Germinal center (tissue), 1 donor: ENCODE results near the gene DDX4.

Experiments
- DNase-seq: peaks from one replicate; pipeline ENCODE4 v3.0.0; 2012; ENCODE audit warnings: mixed read lengths, low spot score

DDX4 gene

GRCh38 chr5:55823151-55823796 is 85.4 kb downstream of the DDX4 start:
- DNase-seq = no peak

GRCh38 chr5:55829956-55830355 is 92.1 kb downstream of the DDX4 start:
- no peak for DNase-seq

GRCh38 chr5:55832446-55832845 is 94.6 kb downstream of the DDX4 start:
- DNase-seq = no peak

- no peak for DNase-seq
Measured at GRCh38 chr5:55836191-55836590, 98.3 kb downstream of the DDX4 start.

- no peak for DNase-seq
Measured at GRCh38 chr5:55841976-55842375, 104.1 kb downstream of the DDX4 start.

GRCh38 chr5:55847837-55848236 is 110.0 kb downstream of the DDX4 start:
- DNase-seq = no peak

GRCh38 chr5:55848783-55849182 is 110.9 kb downstream of the DDX4 start:
- no peak for DNase-seq

- DNase-seq = no peak
Measured at GRCh38 chr5:55850839-55851674, 113.2 kb downstream of the DDX4 start, which contains the start of gene IL31RA. TSS of gene IL31RA (plus strand) at chr5:55851357. CDS start at chr5:55851571, 214 bp downstream.

GRCh38 chr5:55851675-55851979 is 113.8 kb downstream of the DDX4 start:
- no peak for DNase-seq

GRCh38 chr5:55852503-55852902 is 114.6 kb downstream of the DDX4 start:
- DNase-seq = no peak

- no peak for DNase-seq
Measured at GRCh38 chr5:55853041-55853670, 115.3 kb downstream of the DDX4 start.

- DNase-seq = no peak
Measured at GRCh38 chr5:55853818-55854217, 116.0 kb downstream of the DDX4 start.

- DNase-seq = no peak
Measured at GRCh38 chr5:55855509-55855908, 117.6 kb downstream of the DDX4 start.

GRCh38 chr5:55856516-55857246 is 118.8 kb downstream of the DDX4 start:
- no peak for DNase-seq

GRCh38 chr5:55857247-55857640 is 119.4 kb downstream of the DDX4 start:
- DNase-seq = no peak

- DNase-seq = no peak
Measured at GRCh38 chr5:55858104-55858503, 120.2 kb downstream of the DDX4 start.

- no peak for DNase-seq
Measured at GRCh38 chr5:55860288-55860687, 122.4 kb downstream of the DDX4 start.

- DNase-seq = no peak
Measured at GRCh38 chr5:55860709-55861108, 122.8 kb downstream of the DDX4 start.

GRCh38 chr5:55864606-55865541 is 127.0 kb downstream of the DDX4 start:
- DNase-seq = no peak

GRCh38 chr5:55865831-55866230 is 128.0 kb downstream of the DDX4 start:
- no peak for DNase-seq

GRCh38 chr5:55866485-55866884 is 128.6 kb downstream of the DDX4 start:
- DNase-seq = no peak
